Measurements from ENCODE around the gene PHC2.

PHC2 gene

GRCh38 chr1:33275195-33275594 is 155.7 kb downstream of the PHC2 start (continued):
- no peak for TF ChIP-seq ZNF513 (tag by site-specific recombination; IDR thresholded peaks at IDR 0.05)
- TF ChIP-seq, protein P1, sequence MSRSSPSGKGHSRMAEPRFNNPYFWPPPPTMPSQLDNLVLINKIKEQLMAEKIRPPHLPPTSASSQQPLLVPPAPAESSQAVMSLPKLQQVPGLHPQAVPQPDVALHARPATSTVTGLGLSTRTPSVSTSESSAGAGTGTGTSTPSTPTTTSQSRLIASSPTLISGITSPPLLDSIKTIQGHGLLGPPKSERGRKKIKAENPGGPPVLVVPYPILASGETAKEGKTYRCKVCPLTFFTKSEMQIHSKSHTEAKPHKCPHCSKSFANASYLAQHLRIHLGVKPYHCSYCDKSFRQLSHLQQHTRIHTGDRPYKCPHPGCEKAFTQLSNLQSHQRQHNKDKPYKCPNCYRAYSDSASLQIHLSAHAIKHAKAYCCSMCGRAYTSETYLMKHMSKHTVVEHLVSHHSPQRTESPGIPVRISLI (tag by site-specific recombination; IDR thresholded peaks at IDR 0.05) = no peak
- no peak for TF ChIP-seq ZNF610 (tag by site-specific recombination; IDR thresholded peaks at IDR 0.05; ENCODE audit: borderline replicate concordance)
- TF ChIP-seq ZBTB20 (tag by site-specific recombination; IDR thresholded peaks at IDR 0.05) = no peak
- TF ChIP-seq ZNF266 (tag by site-specific recombination; IDR thresholded peaks at IDR 0.05; ENCODE audit: low read depth) = no peak
- TF ChIP-seq ZSCAN23 (tag by site-specific recombination; IDR thresholded peaks at IDR 0.05) = no peak
- no peak for TF ChIP-seq ZNF404 (tag by site-specific recombination; IDR thresholded peaks at IDR 0.05)
- no peak for TF ChIP-seq ZNF248 (tag by site-specific recombination; IDR thresholded peaks at IDR 0.05)
- TF ChIP-seq RBAK (tag by site-specific recombination; IDR thresholded peaks at IDR 0.05) = no peak
- no peak for TF ChIP-seq ZNF23 (tag by site-specific recombination; IDR thresholded peaks at IDR 0.05; ENCODE audit: borderline replicate concordance)
- TF ChIP-seq FEZF1 (tag by site-specific recombination; IDR thresholded peaks at IDR 0.05) = no peak

DNA sequence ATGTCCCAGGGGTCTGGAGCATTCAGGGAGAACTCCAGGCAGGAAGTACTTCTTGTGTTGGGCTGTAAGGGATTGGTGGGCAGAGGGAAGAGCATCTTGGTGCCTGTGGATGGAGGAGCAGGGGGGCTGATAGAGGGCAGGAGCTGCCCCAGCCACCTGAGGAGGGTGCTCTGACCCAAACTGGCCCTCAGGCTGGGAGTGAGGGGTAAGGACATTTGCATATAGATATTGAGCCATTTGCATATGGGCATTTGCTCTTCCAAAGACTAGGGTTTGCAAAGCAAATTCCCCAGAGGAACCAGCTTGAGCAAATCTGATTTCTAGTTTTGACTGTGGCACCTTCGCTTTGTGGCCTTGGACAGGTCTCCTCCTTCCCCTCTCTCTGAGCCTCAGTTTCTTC is 156.4 kb downstream of the PHC2 start:
- Histone ChIP-seq H3K9me3 (ENCODE audit: control insufficient read depth, insufficient read depth, low read depth, low read length) (no peaks in the 10 kb centered on the region), H3K27ac (ENCODE audit: extremely low read depth, low read depth, low read length) (no peak overlapping the region), H3K36me3 (ENCODE audit: control insufficient read depth in 2 of 2, insufficient read depth in 1 of 2, low read length in 2 of 2) (peaks cover 0 to 19% of the 10 kb centered on the region in 2 experiments; a peak in 2 of 3 replicates), H3K4me3 (ENCODE audit: low read depth, low read length) (no peak overlapping the region), H3K4me1 (ENCODE audit: control insufficient read depth, insufficient read depth, low read length) (no peaks in the 10 kb centered on the region)
- TF ChIP-seq ZNF354C (tag by site-specific recombination; IDR thresholded peaks at IDR 0.05; ENCODE audit: borderline replicate concordance, low read depth) (no peak), ZNF513 (tag by site-specific recombination; IDR thresholded peaks at IDR 0.05) (no peak), TCF7L2 (IDR thresholded peaks at IDR 0.05; ENCODE audit: borderline replicate concordance, low read depth, low read length) (no peak), ZNF530 (tag by site-specific recombination; IDR thresholded peaks at IDR 0.05; ENCODE audit: low read depth) (no peak), ZNF843 (tag by site-specific recombination; IDR thresholded peaks at IDR 0.05) (no peak), PRDM1 (tag by site-specific recombination; IDR thresholded peaks at IDR 0.05) (no peak), ZNF248 (tag by site-specific recombination; IDR thresholded peaks at IDR 0.05) (no peak), ZNF274 (IDR thresholded peaks at IDR 0.05; ENCODE audit: low read length) (no peak), ZNF274 (tag by site-specific recombination; IDR thresholded peaks at IDR 0.05; ENCODE audit: borderline replicate concordance) (no peak), REST (tag by site-specific recombination; IDR thresholded peaks at IDR 0.05) (no peak), ZNF114 (tag by site-specific recombination; IDR thresholded peaks at IDR 0.05) (no peak), HOXA7 (CRISPR knock-in tag; IDR thresholded peaks at IDR 0.05; ENCODE audit: borderline replicate concordance) (no peak), ZBTB7A (tag by site-specific recombination; IDR thresholded peaks at IDR 0.05; ENCODE audit: low read depth) (no peak), ZNF140 (tag by site-specific recombination; IDR thresholded peaks at IDR 0.05) (no peak), ZNF76 (tag by site-specific recombination; IDR thresholded peaks at IDR 0.05; ENCODE audit: borderline replicate concordance, low read depth) (no peak), ZNF132 (tag by site-specific recombination; IDR thresholded peaks at IDR 0.05; ENCODE audit: borderline replicate concordance) (no peak), ZNF23 (tag by site-specific recombination; IDR thresholded peaks at IDR 0.05; ENCODE audit: borderline replicate concordance) (no peak)
- TF ChIP-seq, protein P2, sequence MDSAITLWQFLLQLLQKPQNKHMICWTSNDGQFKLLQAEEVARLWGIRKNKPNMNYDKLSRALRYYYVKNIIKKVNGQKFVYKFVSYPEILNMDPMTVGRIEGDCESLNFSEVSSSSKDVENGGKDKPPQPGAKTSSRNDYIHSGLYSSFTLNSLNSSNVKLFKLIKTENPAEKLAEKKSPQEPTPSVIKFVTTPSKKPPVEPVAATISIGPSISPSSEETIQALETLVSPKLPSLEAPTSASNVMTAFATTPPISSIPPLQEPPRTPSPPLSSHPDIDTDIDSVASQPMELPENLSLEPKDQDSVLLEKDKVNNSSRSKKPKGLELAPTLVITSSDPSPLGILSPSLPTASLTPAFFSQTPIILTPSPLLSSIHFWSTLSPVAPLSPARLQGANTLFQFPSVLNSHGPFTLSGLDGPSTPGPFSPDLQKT (IDR thresholded peaks at IDR 0.05; ENCODE audit: borderline replicate concordance, low read depth, low read length) = no peak
- POLR2A ChIA-PET = interaction anchor here (1.7 kb wide), 1 partner anchor 10 kb away, joined by 5 read pairs; no protein-coding TSS in a partner anchor
- CTCF ChIA-PET = interaction anchor here (1.3 kb wide), 2 partner anchors 147 to 338 kb away, joined by 3 read pairs; no protein-coding TSS in a partner anchor
